Mesodermal cell (in vitro differentiated cells): ENCODE measurements around the gene ZMYND19. TPM values are rescaled to one million over a fixed set of nuclear protein-coding genes. Genes with fewer than 3 reads are reported as not detected.
A peak's percentile ranks its signal among the peaks of the same experiment; 100 is the strongest.
"Not testable (repeated sequence)": the region's sequence is repeated elsewhere in the genome, so short reads cannot be mapped to it uniquely, and the experiment has no call there.

Experiments used
- H3K27ac ChIP-seq: 2 replicates; pipeline ENCODE4 v1.7.0; 2013; ENCODE audit warnings: mild to moderate bottlenecking, low read depth, low read length, moderate library complexity; ENCODE audit not compliant: severe bottlenecking
- H3K36me3 ChIP-seq: 2 replicates; pipeline ENCODE4 v1.7.1; 2013; ENCODE audit warnings: mild to moderate bottlenecking, low read length, moderate library complexity; ENCODE audit not compliant: control insufficient read depth, insufficient read depth
- H3K4me1 ChIP-seq: one replicate; pipeline ENCODE4 v1.7.1; 2013; ENCODE audit warnings: mild to moderate bottlenecking, low read length; ENCODE audit not compliant: insufficient read depth, control insufficient read depth, poor library complexity, severe bottlenecking
- H3K4me3 ChIP-seq: 2 replicates; pipeline ENCODE4 v1.7.0; 2013; ENCODE audit warnings: low read length, control low read depth, mild to moderate bottlenecking; ENCODE audit not compliant: insufficient read depth, poor library complexity, severe bottlenecking; ENCODE audit errors: extremely low read depth
- H3K9me3 ChIP-seq: 2 replicates; pipeline ENCODE4 v1.7.1; 2013; ENCODE audit warnings: mild to moderate bottlenecking, low read length, moderate library complexity; ENCODE audit not compliant: control insufficient read depth
- WGBS, 2 experiments: methylation state at CpG; one replicate each; pipeline ENCODE4 v1.1.5; 2013; ENCODE audit warnings: missing lambda C conversion rate in 2 of 2; ENCODE audit not compliant: insufficient coverage in 2 of 2; 5-methylcytosine and 5-hydroxymethylcytosine counted together
- polyA plus RNA-seq, 2 experiments: library from polyadenylated mRNA; stranded (reverse); fragments of 50-300 nt; gene quantifications; one replicate each; pipeline ENCODE4 v1.2.3, GENCODE V29; 2013

ZMYND19 gene
- polyA plus RNA-seq (2013, experiment 1 of 2), result 34.4 TPM
- 25.8 TPM for polyA plus RNA-seq (2013, experiment 2 of 2)

DNA sequence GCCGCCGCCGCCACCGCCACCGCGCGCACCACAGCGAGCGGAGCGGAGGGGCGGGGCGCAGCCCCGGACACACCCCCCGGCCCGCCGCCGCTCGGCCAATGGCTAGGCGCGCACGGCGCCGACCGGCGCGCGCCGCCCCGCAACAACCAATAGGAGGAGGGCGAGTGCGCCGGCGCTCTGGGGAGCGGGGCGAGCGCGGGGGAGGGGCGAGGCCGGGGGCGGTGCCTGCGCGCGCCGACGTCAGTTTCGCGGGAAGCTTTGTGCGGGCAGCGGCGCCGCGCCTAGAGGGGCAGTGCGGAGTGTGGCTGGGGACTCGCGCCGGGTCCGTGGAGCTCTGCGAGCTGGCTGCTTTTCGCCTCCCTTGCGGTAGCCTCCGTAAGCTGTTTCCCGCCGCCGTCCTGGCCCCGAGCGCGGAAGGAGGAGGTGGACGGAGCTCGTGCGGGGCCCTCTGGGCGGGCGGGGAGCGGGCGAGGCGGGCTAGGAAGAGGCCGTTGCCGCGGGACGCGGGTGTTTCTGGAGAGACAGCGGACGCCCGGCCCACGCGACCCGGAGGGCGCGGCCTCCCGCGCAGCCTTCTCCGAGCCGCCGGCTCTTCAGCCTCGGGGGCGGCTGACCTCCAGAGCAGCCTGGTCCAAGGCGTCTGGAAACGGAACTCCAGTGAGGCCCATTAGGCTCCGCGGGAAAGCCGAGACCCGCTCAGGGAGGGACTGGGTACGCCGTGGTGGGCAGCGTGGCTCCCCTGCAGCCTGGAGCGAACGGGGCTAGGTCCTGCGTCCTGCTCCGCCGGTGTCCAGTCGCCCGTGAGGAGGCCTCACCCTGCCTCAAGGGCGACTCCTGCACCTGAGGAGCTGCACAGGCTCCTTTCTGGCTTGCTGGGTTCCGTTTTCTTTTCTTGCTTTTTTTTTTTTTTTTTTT lies at the start of gene ZMYND19:
Gene ZMYND19 (minus strand): TSS at position 44 of the 915 bp plus-strand sequence. CDS start 249 bp downstream, outside the sequence.
- Histone ChIP-seq H3K36me3 (peaks cover 31% of the 10 kb centered on the region), H3K27ac (peak within 1 kb of the TSS; percentile 66), H3K4me1 (peaks cover 3% of the 10 kb centered on the region), H3K4me3 (peak within 1 kb of the TSS; percentile 72), H3K9me3 (no peaks in the 10 kb centered on the region)
- 0 to 1% methylated on average over 85 to 111 of the region's 113 CpGs for WGBS, 2 experiments

DNA sequence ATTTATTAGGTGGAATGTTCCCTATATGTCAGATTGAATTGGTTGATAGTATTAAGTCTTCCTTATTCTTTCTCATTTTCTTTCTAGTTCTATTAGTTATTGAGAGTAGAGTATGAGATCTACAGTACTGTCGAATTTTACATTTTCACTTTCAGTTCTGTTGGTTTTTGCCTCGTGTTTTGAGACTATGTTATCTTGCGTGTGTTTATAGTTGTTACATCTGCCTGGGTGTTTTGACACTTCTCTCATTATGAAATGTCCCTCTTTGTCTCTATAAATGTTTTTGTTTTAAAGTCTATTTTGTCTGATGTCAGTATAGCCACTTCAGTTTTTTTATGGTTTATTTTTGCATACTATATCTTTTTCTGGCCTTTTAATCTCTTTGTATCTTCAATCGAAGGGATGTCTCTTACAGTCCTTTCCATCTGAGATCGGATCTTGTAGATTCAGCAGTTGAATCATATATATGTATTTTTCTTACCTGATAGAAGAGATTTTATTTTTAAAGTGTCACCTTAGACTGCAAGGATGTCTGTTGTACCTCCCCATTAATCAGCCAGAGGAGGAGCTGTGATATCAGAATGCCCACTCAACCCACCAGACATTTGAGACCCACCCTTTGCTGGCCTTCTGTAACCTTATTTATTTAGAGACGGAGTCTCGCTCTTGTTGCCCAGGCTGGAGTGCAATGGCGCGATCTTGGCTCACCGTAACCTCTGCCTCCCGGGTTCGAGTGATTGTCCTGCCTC lies 49.2 kb upstream of the ZMYND19 start:
- Histone ChIP-seq H3K9me3 (no peaks in the 10 kb centered on the region), H3K27ac (no peak overlapping the region), H3K4me3 (no peak overlapping the region), H3K36me3 (peaks cover 38% of the 10 kb centered on the region), H3K4me1 (no peaks in the 10 kb centered on the region)
- WGBS, 2 experiments, result 94 to 99% methylated on average over 7 of the region's 12 CpGs

DNA sequence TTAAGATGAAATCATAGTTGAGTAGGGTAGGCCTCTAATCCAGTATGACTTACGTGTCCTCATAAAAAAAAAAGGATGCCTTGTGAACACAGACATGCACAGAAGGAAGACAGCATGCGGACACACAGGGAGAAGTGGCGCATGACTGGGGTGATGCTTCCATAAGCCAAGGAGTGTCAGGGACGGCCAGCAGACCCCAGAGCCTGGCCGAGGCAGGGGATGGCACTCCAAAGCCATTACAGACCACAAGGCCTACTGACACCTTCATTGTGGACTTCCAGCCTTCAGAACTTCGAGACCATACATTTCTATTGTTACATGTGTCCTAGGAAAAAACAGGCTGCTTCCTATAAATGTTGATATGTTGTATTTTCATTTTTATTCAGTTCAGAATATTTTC lies 48.4 kb upstream of the ZMYND19 start:
- 93 to 96% methylated on average over 4 of the region's 6 CpGs for WGBS, 2 experiments
- no peak overlapping the region for H3K27ac ChIP-seq
- no peak overlapping the region for H3K4me3 ChIP-seq
- no peaks in the 10 kb centered on the region for H3K4me1 ChIP-seq
- H3K9me3 ChIP-seq, result no peaks in the 10 kb centered on the region
- H3K36me3 ChIP-seq, result peaks cover 30% of the 10 kb centered on the region

DNA sequence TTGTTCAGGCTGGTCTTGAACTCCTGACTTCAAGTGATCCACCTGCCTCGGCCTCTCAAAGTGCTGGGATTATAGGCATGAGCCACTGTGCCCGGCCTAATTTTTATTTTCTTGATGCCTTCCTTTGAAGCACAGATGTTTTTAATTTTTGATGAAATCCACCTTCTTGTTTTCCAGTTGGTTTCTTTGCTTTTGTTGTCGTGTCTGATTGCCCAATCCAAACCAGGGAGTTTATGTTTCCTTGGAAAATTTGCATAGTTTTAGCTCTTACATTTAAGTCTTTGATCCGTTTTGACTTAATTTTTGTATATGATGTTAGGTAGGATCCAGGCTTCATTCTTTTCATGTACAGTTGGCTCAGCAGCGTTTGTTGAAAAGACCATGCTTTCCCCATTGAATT lies 43.7 kb upstream of the ZMYND19 start:
- H3K9me3 ChIP-seq, result no peaks in the 10 kb centered on the region
- 96 to 97% methylated on average over 4 to 5 of the region's 5 CpGs for WGBS, 2 experiments
- no peak overlapping the region for H3K4me3 ChIP-seq
- peaks cover 6% of the 10 kb centered on the region for H3K36me3 ChIP-seq
- no peaks in the 10 kb centered on the region for H3K4me1 ChIP-seq
- no peak overlapping the region for H3K27ac ChIP-seq

DNA sequence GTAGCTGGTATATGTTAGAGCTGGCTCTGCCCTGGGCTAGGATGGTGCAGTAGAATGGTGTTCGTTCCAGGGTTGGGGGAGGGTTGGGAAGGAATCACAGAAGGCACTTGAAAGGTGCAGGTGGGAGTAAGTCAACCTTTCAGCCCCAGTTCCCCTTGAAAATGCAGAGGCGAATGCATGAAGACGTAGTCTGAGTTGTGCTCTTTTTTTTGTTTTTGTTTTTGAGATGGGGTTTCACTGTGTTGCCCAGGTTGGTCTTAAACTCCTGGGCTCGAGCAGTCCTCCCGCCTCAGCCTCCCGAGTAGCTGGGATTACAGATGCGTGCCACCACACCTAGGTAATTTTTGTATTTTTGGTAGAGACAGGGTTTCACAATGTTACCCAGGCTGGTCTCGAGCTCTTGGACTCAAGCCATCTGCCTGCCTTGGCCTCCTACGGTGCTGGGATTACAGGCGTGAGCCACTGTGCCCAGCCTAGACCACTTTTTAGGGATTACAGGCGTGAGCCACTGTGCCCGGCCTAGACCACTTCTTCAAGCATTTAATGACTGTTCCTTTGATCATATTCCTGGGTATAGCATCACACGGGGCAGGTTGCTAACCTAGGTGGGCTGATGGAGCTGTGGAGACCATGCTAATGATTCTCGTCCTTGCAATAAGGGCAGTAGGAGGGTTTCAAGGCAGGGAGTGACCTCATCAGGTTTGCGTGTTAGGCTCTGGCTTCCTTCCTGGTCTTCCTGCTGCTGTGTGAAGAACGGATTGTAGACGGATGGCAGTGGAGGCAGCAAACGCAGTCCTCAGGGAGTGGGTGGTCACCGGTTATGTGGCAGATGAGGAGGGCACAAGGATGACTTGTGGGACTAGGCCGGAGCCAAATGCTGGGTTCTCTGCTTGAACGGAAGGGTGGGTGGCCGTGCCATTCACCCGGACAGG lies 42.2 kb upstream of the ZMYND19 start:
- 93 to 97% methylated on average over 18 to 19 of the region's 23 CpGs for WGBS, 2 experiments

DNA sequence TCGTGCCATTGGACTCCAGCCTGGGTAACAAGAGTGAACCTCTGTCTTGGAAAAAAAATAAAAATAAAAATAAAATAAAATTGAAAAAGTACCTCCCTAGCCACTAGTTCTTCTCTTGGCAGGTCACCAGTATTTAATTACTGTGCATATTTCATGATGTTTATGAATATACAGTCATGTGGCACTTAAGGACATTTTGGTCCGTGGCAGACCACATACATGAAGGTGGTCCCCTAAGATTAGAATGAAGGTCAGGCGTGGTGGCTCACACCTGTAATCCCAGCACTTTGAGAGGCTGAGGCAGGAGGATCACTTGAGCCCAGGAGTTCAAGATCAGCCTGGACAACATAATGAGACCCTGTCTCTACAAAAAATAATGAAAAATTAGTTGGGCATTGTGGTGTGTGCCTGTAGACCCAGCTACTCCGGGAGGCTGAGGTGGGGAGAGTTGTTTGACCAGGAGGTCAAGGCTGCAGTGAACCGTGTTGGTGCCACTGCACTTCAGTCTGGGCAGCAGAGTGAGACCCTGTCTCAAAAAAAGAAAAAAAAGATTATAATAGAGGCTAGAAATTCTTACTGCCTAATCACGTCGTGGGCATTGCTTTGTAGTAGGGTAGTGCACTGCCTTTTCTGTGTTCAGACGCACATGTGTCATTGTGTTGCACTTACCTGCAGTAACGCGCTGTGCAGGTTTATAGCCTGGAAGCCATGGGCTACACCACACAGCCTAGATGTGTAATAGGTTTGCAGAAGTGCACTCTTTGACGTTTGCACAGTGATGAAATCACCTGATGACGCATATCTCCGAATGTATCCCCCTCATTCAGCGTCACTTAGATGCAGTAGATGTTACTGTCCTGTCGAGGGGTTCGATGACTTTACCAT lies 41.3 kb upstream of the ZMYND19 start:
- Histone ChIP-seq H3K4me1 (no peaks in the 10 kb centered on the region), H3K4me3 (no peak overlapping the region)
- WGBS, 2 experiments, result 94 to 99% methylated on average over 12 to 15 of the region's 16 CpGs

More for the DNA sequence above, 42.2 kb upstream of the ZMYND19 start:
- H3K4me3 ChIP-seq, result no peak overlapping the region
- H3K27ac ChIP-seq, result no peak overlapping the region
- H3K9me3 ChIP-seq, result no peaks in the 10 kb centered on the region
- H3K4me1 ChIP-seq, result no peaks in the 10 kb centered on the region
- H3K36me3 ChIP-seq, result peaks cover 2% of the 10 kb centered on the region

DNA sequence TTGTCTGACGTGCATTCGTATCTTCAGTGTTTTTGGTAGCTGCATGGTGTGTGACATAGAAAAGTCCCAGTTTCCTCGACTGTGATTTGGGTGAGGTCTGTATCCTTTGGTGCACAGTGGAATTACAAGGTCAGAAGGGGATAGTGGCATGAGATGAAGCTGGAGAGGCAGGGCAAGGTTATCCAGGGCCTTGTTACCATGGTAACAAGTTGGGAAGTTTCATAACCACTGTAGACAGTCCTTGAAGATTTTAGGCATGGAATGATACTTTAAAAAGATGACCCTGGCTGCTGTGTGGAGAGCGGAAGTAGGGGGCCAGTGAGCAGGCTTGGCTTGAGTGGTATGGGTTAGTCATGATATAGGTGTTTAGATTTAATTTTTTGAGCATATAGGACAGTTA lies 40.4 kb upstream of the ZMYND19 start:
- H3K9me3 ChIP-seq, result no peaks in the 10 kb centered on the region
- no peaks in the 10 kb centered on the region for H3K36me3 ChIP-seq
- H3K4me3 ChIP-seq, result no peak overlapping the region
- 80 to 91% methylated on average over 4 of the region's 4 CpGs for WGBS, 2 experiments
- H3K4me1 ChIP-seq, result no peaks in the 10 kb centered on the region
- no peak overlapping the region for H3K27ac ChIP-seq

More for the DNA sequence above, 41.3 kb upstream of the ZMYND19 start:
- Histone ChIP-seq H3K27ac (no peak overlapping the region), H3K9me3 (no peaks in the 10 kb centered on the region), H3K36me3 (no peaks in the 10 kb centered on the region)

DNA sequence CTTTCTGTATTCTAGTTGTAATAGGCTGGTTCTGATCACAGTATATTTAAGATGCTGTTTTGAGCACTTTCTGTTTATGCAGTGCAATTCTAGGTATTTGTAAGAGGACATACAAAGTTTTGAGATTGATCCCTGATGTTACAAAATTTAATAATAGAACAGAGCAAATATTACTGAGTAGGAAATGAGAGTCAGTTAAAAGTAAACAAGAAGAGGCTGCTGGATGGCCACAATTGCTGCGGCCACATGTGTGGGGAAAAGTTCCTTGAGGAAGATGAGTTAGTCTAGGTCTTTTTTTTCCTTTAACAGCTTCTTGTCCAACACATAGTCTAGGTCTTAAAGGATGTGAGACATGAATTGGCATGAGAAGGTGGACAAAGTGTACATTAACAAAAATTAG lies 39.8 kb upstream of the ZMYND19 start:
- Histone ChIP-seq H3K27ac (no peak overlapping the region), H3K4me1 (no peaks in the 10 kb centered on the region), H3K36me3 (no peaks in the 10 kb centered on the region), H3K9me3 (no peaks in the 10 kb centered on the region), H3K4me3 (no peak overlapping the region)
- 86 to 100% methylated on average over 1 of the region's 1 CpG for WGBS, 2 experiments

DNA sequence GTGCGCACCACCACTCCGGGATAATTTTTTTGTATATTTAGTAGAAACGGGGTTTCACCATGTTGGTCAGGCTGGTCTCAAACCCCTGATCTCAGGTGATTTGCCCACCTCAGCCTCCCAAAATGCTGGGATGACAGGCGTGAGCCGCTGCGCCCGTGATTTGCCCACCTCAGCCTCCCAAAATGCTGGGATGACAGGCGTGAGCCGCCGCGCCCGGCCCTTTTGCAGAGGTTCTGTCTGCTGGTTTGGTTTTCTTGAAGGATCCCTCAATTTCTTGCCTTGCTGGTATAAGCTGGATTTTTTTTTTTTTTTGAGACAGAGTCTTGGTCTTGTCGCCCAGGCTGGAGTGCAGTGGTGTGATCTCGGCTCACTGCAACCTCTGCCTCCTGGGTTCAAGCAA lies 37.1 kb upstream of the ZMYND19 start:
- not testable (repeated sequence) for H3K9me3 ChIP-seq, H3K27ac ChIP-seq, H3K4me1 ChIP-seq, H3K4me3 ChIP-seq
- H3K36me3 ChIP-seq, result peaks cover 23% of the 10 kb centered on the region
- 98% methylated on average over 9 of the region's 14 CpGs for WGBS, 2 experiments
